PFSK-1 (cell line): ENCODE data around the gene RTN4IP1.

Experiments used
- FOXP2 ChIP-seq: optimal IDR thresholded peaks from 2 replicates; pipeline ENCODE3; 2011; ENCODE audit warnings: borderline replicate concordance, control low read depth, inconsistent platforms; ENCODE audit not compliant: insufficient read depth; ENCODE audit errors: extremely low read length, extremely low read depth
- POLR2AphosphoS5 ChIP-seq: IDR thresholded peaks from 2 replicates; pipeline ENCODE4 v1.6.1; 2012; ENCODE audit warnings: low read depth, mild to moderate bottlenecking, control low read depth, low read length, moderate library complexity
- SIN3A ChIP-seq: IDR thresholded peaks from 2 replicates; pipeline ENCODE4 v1.6.1; 2012; ENCODE audit warnings: mild to moderate bottlenecking, low read length, moderate library complexity, borderline replicate concordance; ENCODE audit not compliant: insufficient read depth
- TAF1 ChIP-seq: IDR thresholded peaks from 2 replicates; pipeline ENCODE4 v1.6.1; 2012; ENCODE audit warnings: low read length, control low read depth, borderline replicate concordance; ENCODE audit not compliant: insufficient read depth
- TF ChIP-seq, protein P1 (sequence below), 2 experiments: IDR thresholded peaks; 2 replicates each; pipeline versions ENCODE4 v1.6.1 to v1.8.0; 2011 to 2012; ENCODE audit warnings: low read depth in 2 of 2, low read length in 2 of 2, control low read depth in 1 of 2, inconsistent platforms in 1 of 2, mild to moderate bottlenecking in 1 of 2, moderate library complexity in 1 of 2; ENCODE audit not compliant: insufficient read depth in 1 of 2

RTN4IP1 gene

DNA sequence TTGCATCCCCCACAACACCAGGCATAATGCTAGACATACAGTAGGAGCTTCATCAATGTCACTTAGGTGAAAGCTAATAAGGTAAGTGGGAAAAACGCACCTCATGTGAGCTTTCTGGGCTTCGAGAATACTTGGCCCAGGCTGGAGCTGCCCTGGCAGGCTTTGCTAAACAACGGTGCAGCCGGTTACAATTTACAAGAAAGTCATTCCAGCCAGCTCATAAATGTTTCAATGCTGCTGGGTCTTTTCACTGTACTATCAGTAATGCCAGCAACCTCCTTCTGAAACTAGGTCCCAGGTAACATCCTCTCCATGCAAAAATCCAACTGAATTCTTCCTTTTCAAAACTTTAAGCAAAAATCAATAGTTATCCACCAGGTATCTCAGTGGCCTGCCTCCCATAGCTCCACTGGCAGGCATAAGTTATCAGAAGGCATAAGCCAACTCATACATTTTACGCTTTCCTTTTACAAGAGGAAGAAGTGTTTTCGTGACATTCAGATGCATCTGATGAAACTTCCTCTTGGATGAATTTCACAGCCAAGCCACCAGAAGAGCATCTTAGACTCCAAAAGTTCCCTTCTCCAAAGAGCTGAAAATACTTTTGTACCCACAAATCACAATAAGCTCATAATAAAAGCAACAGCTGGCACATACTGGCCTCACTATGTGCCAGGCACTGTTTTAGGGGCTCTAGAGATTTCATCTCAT lies 56.3 kb downstream of the RTN4IP1 start:
- no peak for TF ChIP-seq TAF1
- TF ChIP-seq FOXP2, result no peak
- no peak for TF ChIP-seq POLR2AphosphoS5
- no peak for TF ChIP-seq SIN3A
- TF ChIP-seq, protein P1, sequence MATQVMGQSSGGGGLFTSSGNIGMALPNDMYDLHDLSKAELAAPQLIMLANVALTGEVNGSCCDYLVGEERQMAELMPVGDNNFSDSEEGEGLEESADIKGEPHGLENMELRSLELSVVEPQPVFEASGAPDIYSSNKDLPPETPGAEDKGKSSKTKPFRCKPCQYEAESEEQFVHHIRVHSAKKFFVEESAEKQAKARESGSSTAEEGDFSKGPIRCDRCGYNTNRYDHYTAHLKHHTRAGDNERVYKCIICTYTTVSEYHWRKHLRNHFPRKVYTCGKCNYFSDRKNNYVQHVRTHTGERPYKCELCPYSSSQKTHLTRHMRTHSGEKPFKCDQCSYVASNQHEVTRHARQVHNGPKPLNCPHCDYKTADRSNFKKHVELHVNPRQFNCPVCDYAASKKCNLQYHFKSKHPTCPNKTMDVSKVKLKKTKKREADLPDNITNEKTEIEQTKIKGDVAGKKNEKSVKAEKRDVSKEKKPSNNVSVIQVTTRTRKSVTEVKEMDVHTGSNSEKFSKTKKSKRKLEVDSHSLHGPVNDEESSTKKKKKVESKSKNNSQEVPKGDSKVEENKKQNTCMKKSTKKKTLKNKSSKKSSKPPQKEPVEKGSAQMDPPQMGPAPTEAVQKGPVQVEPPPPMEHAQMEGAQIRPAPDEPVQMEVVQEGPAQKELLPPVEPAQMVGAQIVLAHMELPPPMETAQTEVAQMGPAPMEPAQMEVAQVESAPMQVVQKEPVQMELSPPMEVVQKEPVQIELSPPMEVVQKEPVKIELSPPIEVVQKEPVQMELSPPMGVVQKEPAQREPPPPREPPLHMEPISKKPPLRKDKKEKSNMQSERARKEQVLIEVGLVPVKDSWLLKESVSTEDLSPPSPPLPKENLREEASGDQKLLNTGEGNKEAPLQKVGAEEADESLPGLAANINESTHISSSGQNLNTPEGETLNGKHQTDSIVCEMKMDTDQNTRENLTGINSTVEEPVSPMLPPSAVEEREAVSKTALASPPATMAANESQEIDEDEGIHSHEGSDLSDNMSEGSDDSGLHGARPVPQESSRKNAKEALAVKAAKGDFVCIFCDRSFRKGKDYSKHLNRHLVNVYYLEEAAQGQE (IDR thresholded peaks at IDR 0.05; ENCODE audit: insufficient read depth in 1 of 2, low read depth in 2 of 2, low read length in 2 of 2), result no peak

- TF ChIP-seq SIN3A, result no peak
- no peak for TF ChIP-seq FOXP2
- no peak for TF ChIP-seq TAF1
- no peak for TF ChIP-seq POLR2AphosphoS5
- TF ChIP-seq, protein P1 (IDR thresholded peaks at IDR 0.05; ENCODE audit: insufficient read depth in 1 of 2, low read depth in 2 of 2, low read length in 2 of 2), result no peak
Measured at GRCh38 chr6:106572436-106572835, 56.9 kb downstream of the RTN4IP1 start.

GRCh38 chr6:106569428-106569827 lies 59.9 kb downstream of the RTN4IP1 start:
- TF ChIP-seq FOXP2, result no peak
- TF ChIP-seq TAF1, result no peak
- TF ChIP-seq, protein P1 (IDR thresholded peaks at IDR 0.05; ENCODE audit: insufficient read depth in 1 of 2, low read depth in 2 of 2, low read length in 2 of 2), result no peak
- no peak for TF ChIP-seq POLR2AphosphoS5
- TF ChIP-seq SIN3A, result no peak

DNA sequence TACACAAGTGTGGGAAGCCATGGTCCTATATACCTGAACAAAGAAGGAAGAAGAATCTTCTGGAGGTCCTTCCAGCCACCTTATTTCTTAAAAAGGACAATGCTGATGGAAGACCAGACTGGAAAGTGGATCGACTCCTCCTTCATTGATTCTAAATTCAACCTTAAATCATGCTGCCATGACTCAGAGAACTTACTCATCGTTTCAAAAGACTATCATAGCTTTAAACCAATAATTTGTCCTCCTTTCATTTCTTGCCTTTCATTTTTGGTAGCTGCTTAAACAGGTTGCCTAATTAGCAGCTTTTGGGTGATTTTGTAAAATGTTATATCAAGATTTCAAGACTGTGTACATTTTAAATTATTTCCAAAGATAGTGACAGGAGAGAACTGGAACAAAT lies 60.8 kb downstream of the RTN4IP1 start:
- no peak for TF ChIP-seq SIN3A
- TF ChIP-seq, protein P1 (IDR thresholded peaks at IDR 0.05; ENCODE audit: insufficient read depth in 1 of 2, low read depth in 2 of 2, low read length in 2 of 2), result no peak
- no peak for TF ChIP-seq POLR2AphosphoS5
- no peak for TF ChIP-seq FOXP2
- no peak for TF ChIP-seq TAF1
